HG03066 (cell line): Measurements from ENCODE around the gene SHISA6.

ENCODE experiments used
- ATAC-seq: cut with Tn5 transposase; IDR thresholded peaks from one replicate; pipeline ENCODE4 v1.9.1; 2021; ENCODE audit warnings: low read depth; ENCODE audit not compliant: unreplicated experiment

The SHISA6 gene

DNA sequence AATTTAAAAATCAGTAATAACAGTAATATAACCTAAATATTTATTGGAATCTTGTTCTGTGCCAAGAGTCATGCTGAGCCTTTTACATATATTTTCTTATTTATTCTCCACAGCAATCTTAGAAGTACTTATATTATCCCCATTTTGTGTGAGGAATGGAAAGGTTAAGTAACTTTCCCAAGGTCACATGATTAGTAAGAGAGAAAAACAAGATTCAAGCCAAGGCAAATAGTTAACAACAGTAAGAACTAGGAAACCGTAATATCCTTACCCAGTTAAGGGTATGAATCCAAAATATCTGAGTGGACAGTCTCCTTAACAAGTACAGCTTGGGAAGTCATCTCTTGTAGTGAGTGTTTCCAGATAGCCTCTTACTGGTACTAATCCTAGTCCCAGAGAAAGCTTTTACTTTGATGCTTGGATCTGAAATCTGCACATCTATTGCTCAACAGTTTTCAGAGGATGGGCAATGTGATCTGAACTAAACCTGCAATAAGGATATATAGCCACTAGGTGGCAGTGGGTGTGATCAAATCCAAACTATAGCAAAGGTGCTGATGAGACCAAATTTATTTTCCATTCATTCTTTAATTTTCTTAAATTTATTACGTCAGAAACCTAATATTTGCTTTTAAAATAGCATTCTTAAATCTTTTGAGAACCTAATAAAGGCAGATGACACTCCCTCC lies 23.3 kb downstream of the SHISA6 start:
- ATAC-seq, result no peak

DNA sequence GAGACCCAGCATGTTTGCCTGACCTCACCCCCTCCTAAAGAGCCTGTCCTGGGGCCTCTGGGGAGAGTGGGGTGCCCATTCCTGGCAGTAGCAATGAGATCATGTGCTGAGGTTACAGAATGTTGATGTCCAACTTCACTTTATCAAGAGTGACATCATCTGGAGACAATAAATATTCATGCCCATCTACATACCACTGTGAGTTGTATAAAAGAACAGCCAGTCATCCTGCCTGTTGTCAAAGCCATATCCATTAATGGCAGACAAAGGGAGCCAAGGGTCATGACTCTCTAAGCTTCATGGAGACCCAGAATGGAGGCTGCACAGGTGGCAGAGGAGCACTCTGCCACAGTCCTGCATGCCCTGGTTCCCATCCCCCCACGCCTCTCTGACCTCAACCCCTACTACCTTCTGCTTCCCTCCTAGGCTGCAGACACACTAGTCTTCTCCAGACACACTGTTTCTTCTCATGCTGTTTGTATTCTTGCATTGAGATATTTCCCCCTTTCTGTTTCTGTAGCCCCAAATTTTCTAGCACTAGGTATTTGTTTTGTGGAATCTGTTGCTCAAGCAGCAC lies 27.1 kb downstream of the SHISA6 start:
- no peak for ATAC-seq

DNA sequence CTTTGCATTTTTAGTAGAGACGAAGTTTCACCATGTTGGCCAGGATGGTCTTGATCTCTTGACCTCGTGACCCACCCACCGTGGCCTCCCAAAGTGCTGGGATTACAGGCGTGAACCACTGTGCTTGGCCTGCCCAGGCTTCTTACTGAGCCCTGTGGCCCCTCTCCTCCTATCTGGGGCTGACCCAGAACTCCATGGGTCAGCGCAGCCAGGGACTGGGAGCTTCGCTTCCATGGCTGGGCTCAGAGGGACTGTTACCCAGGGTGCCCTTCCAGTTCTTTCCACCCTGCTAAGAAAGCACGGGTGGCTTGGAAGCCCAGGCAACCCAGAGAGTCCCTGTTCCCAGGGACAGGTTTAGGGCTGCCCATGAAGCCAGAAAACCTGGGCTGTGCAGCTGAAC lies 28.2 kb downstream of the SHISA6 start:
- no peak for ATAC-seq

DNA sequence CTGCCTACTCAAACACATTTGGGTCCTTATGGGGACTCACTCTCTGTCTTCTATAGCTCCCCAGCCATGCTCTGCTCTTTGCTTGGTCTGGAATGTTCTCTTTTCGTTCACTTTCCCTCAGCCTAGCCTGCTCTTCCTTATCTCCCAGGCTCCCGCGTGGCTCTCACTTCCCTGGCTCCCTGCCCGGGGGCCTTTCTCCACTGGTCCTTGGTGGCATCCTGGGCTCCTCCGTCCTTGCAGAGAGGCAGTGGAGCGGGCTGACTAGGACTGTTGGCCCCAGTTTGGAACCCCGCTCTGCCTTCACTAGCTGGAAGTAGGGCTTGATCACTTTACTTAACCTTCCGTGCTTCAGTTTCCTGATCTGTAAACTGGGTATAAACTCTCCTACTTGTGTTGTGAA lies 31.2 kb downstream of the SHISA6 start:
- no peak for ATAC-seq

DNA sequence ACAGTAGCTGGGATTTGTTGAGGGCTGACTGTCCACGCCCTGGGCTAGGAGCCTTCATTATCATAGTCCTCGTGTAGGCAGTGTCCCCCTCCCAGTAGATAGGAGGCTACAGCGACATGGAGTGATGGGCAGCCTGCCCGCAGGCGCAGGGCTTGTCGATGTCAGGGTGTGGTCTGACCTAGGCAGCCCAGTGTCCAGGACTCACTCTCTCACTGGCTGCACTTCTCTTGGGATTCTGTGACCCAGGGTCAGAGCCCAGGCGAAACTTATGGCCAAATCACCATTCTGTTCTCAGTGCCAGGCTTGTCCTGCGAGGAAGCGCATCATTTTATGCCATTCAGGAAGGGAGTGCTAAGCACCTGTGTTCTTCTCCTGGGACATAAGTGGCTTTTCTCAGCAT lies 32.6 kb downstream of the SHISA6 start:
- no peak for ATAC-seq

DNA sequence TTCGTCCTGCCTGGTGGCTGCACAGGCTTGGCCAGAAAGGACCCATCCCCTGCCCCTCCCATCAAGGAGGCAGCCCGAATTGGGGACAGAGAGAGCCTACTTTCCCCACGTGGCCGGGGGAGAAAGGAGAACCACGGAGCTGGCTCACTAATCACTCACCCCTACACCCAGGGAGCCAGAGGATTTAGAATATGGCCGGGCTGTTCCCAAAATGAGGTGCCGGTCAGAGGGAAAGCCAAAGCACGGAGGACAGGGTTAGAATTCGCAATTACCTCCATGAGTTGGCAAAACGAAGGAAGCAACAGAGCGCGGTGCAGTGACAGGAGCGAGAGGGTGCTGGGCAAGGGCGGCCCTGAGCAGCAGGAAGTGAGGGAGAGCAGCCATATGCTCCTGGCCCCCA lies 33.1 kb downstream of the SHISA6 start:
- no peak for ATAC-seq

DNA sequence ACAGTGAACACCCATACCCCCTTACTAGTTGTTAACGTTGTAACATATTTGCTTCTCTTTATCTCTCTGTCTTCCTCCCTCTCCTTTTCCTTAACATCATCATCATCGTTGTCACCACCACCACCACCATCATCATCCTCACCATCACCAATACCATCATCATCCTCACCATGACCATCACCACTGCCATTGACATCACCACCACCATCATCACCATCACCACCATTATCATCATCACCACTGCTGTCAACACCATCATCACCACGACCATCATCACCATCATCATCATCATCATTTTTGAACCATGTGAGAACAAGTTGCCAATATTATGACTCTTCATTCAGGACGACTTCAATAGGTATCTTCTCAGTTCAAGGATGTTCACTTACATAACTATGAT lies 35.5 kb downstream of the SHISA6 start:
- ATAC-seq, result no peak

DNA sequence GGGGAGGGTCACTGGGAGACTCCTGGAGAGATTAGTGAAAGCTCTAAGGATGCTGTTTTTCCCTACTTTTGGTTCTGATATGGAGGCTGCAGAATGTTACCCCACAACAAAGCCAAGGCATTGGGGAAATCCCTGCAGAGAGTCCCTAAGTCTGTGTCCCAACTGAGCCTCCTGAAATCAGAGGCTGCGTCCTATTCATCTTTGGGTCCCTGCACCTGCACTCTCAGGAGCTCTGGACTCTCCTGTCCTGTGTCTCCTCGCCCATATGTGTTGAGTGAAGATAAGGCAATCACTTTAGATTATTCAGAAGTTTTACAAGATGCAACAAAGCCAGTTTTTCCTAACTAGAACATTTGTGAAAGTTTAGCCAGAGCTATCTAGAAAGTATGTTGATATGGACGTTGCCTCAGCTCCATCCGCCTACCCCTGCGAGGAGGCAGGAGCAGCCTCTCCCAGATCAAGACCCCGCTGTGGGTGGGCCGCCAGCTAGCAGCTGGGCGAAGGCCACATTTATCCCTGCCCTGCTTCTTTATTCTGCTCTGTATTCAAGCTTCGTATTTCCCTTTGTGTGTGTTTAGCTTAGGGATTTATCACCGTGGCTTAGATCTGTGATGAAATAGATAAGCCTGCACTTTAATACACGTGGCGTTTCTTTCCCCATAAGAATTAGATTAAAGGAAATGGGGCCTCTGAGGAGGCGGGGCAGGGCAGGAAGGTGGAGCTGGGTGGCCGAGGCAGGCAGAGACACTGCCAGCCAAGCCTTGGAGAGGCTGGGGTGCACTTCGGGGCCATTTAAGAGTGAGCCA lies 37.4 kb downstream of the SHISA6 start:
- ATAC-seq, result no peak

DNA sequence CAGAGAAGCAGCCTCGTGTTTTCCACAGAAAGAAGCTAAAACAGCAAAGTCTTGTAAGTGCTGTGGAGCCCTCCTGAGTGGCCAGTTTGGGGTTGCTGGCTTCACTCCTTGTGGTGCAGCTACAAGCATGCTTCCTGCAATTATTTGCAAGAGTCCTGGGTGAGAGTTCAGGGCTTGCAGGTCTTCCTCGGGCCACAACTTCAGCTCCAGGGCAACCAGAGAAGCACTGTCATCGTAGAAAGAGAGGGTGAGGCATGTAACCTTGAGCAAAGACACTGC lies 37.9 kb downstream of the SHISA6 start:
- no peak for ATAC-seq

DNA sequence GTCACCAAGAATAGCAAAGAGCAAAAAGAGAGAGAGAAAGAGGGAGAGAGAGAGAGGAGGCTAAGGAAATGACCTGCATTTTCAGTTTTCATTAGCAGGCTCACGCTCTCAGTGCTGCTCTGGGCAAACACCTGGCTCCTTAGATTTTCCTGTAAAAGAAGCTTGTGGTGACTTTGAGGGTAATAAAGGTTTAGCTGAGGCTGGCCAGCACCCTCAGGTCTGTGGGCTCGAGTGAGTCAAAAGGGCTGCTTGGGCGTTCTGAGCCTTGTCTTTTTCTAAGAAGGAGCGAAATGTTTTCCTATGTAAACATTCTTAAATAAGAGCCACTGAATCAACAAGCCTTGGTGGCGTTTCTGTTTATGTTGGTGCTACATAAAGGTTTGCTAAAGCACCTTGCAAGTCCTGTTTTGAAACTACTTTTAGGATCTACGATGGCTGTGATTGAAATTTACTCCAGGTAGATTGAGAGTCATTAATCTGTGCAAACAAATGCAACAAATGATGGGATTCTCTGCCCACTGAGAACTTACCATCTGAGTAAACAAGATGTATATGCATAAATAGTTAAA lies 38.8 kb downstream of the SHISA6 start:
- ATAC-seq, result no peak

DNA sequence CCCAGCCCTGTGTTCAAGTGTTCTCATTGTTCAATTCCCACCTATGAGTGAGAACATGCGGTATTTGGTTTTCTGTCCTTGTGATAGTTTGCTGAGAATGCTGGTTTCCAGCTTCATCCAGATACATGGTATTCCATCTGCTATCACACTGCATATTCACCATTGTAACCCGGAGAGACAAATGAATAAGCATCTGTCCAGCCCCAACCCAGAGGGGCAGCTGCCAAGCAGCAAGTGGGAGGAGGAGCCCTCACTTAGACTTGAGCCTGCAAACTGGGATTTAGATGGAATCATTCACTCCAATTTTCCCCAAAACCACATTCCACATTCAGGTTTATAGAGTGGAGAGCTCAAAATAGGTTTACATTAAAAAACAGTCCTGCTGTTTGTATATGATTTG lies 41.6 kb downstream of the SHISA6 start:
- ATAC-seq, result no peak

DNA sequence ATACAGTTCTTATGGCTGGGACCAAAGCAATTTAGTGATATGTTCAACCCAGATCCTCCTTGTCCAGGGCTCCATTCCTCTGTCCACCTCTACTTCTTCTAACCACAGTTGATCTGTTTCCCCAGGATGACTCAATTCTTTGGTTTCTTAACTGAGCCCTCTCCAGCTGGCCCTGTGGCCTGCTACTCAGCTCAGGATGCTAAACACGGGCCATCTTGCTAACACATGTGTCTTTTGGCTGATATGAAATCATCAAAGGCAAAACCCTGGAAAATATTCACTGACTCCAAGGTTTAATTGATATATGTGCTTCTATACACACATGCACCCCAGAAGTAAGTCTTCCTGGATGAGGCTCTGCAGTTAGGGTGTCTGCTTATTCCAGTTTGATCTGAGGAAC lies 43.8 kb downstream of the SHISA6 start:
- ATAC-seq, result no peak

DNA sequence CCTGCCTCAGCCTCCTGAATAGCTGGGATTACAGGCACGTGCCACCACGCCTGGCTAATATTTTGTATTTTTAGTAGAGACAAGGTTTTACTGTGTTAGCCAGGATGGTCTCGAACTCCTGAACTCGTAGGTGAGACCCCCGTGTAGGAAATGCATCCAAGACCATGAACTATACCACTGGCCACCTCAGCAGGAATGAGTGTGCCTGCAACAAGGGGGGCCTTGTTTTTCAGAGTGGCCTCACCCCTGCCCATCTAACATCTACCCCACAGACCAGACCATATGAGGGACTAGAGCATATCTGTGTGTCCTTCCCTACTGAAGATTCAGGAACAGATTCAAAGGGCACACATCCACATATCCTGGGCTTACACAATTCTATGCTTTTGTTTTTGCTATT lies 44.9 kb downstream of the SHISA6 start:
- no peak for ATAC-seq

DNA sequence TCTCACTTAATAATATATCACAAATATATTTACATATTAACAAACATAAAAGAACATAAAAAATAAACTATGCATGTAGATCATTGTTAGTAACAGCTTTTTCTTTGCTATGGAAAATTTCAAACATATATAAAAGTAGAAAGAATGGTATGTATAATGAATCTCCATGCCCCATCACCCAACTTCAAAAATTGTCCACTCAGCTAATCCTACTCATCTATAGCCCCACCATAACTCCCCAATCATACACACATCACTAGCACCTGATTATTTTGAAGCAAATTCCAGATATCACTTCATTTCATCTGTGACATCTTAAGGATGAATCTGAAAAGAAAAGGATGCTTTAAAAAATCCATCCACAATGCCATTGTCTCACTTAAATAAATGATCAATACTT lies 46.8 kb downstream of the SHISA6 start:
- ATAC-seq, result no peak

DNA sequence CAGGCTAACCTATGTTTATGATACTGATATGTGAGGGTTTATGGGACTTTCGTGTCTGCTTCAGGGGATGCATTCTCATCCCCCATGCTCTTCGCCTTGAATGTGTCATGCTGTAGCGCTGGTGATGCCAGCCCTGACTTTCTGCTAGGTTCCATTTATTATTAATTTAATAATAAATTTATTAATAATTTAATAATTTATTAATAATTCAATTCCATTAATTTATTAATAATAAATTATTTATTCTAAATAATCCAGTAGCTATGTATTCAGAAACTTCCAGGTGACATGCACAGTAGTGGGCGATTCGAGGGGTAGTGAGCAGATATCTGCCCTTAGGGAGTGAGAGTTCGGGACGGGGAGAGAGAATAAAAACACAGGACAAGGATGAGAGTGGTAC lies 49.8 kb downstream of the SHISA6 start:
- no peak for ATAC-seq

DNA sequence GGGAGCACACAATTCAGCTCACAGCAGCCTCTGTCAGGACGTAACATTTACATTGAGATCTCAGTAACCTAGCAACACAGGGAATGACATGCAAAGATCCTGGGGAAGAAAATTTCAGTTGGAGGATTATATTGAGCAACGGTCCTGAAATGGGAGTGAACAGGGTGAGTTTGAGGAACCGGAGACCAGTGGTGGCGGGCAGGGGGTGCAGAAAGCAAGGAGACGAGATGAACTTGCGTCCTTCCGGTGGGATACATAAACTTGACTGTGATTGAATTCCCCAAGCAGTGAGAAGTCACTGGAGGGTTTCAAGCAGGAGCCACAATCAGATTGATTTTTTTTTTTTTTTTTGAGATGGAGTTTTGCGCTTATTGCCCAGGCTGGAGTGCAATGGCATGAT lies 51.5 kb downstream of the SHISA6 start:
- no peak for ATAC-seq

DNA sequence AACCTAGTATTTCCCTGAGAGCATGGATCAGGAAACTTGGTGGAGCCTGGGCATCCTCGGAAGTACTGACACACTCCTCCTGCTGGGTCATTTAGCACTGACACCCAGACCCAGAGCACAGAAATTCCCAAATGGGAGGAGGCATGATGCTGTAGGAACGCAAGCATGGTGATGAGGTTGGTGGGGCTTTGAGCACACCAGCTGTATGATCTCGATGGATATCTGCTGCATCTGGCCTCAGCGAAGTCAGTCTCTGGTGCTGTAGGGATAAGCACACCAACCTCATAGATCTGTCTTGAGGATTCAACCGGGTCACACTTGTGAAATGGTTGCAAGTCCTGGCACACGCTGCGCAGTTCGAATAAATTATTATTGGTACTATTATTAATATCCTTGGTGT lies 52.5 kb downstream of the SHISA6 start:
- no peak for ATAC-seq

DNA sequence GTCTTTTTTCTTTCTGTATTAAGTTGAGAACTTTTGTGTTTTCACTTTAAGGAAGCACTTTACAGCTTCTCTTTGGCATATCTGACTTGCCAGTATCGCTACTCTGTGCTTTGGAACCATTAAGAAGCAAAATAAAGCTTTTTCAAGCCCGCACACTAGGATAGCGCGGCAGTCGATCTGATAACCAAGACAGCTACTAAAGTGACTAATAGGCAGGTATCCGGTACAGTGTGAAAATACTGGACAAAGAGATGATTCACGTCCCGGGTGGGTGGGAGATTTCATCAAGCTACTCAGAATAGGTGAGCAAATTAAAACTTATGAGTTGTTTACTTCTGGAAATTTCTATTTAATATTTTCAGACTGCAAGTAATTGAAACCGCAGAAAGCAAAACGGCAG lies 53.8 kb downstream of the SHISA6 start:
- ATAC-seq, result no peak

DNA sequence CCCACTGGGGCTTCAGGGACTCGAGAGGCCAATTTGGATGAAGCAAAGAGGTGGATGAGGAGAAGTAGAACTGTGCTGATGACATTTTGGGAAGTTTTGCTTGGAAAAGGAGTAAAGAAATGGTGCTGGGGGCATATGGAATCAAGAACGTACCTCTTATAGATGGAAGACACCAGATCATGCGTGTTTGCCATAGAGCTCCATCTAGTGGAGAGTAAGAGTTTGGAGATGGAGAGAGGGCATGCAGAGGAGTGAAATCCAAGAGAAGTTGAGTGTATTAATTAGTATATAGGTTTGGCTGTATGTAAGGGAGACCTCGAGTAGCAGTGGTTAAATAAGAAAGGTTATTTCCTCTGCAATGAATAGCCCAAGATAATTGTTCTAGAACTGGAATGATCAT lies 56.0 kb downstream of the SHISA6 start:
- no peak for ATAC-seq

DNA sequence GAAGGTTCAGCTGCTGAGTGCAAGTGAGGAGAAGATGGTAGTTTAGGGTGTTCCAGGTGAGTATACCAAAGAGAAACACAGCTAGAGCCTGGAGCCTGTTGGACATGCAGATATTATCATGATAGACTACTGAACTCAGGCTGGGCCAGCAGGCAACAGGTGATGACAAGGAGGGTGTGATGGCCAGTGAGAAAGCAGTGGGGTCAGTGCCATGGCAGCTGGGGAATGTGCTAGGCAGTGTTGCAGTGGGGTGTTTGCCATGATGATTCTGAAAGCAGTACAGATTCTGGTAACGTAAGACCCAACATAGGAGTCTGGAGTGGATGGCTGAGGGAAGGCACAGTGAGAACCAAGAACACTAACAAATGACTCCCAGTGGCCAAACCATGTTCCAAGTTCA lies 57.4 kb downstream of the SHISA6 start:
- no peak for ATAC-seq

DNA sequence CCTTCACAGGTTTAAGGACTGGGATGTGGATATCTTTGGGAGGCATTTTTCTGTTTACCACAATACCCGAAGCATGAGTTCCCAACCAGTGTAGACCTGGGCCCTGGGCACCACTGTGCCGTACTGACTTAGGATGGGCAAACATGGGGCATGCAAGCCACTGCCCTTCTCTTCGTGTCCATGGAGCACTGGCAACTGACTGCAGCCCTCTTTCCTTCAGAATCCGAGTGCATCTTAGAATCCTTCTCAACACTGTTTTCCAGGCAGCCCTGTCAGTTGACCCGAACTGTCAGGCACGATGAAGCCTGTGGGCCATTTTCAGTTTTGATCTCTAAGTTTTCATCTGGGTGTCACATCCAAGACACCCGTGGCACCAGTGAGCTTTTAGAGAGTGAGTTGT lies 59.2 kb downstream of the SHISA6 start:
- no peak for ATAC-seq

DNA sequence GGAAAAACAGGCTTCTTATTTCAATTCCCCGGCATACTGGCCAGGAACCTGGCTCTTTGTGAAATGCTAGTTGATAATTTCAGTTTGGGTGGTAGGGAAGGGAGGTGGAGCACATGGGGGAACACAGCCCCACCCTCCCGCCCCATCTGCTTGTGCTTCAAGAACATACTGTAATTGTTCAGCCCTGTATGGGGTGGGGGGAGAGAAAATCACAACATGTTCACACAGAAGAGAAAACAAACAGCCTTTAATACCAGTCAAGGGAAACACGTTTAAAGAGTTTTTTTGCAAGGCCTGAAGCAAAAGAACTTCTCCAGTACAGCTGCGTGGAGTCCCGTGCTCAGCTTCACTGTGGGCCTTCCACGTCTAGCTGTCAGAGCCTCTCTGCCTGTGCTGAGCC lies 59.7 kb downstream of the SHISA6 start:
- ATAC-seq, result no peak
